WTC11 (cell line): ENCODE data around the gene HYOU1.

Experiments
- TF ChIP-seq, protein P1 (sequence below): fragments of 200-600 bp; IDR thresholded peaks from 2 replicates; pipeline ENCODE4 v1.8.0; 2022; ENCODE audit warnings: antibody characterized with exemption
- TF ChIP-seq, protein P2 (sequence below): sonication (generic); formaldehyde crosslinking; IDR thresholded peaks from 2 replicates; pipeline ENCODE4 v1.8.1; 2023; ENCODE audit warnings: mild to moderate bottlenecking, missing genetic modification reagents

DNA sequence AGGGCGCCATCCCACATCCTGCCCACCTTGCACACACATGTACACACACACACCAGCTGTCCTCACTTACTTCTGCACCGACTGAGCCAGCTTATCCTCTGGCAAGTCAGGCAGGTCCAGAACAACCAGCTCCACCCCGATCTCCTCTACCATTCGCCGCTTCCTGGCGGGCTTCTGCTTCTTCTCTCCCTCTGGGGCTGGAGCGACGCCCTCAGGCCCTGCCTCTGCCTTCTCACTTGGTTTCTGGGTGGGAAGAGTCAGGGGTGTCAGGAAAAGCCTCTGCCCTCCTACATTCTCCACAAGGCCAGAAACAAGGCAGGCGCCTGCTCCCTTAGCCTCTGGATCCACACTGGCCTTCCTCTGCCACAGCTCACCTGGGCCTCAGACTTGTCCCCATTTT, 8.4 kb downstream of the HYOU1 start:
- TF ChIP-seq, protein P1, sequence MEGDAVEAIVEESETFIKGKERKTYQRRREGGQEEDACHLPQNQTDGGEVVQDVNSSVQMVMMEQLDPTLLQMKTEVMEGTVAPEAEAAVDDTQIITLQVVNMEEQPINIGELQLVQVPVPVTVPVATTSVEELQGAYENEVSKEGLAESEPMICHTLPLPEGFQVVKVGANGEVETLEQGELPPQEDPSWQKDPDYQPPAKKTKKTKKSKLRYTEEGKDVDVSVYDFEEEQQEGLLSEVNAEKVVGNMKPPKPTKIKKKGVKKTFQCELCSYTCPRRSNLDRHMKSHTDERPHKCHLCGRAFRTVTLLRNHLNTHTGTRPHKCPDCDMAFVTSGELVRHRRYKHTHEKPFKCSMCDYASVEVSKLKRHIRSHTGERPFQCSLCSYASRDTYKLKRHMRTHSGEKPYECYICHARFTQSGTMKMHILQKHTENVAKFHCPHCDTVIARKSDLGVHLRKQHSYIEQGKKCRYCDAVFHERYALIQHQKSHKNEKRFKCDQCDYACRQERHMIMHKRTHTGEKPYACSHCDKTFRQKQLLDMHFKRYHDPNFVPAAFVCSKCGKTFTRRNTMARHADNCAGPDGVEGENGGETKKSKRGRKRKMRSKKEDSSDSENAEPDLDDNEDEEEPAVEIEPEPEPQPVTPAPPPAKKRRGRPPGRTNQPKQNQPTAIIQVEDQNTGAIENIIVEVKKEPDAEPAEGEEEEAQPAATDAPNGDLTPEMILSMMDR: no peak
- TF ChIP-seq, protein P2, sequence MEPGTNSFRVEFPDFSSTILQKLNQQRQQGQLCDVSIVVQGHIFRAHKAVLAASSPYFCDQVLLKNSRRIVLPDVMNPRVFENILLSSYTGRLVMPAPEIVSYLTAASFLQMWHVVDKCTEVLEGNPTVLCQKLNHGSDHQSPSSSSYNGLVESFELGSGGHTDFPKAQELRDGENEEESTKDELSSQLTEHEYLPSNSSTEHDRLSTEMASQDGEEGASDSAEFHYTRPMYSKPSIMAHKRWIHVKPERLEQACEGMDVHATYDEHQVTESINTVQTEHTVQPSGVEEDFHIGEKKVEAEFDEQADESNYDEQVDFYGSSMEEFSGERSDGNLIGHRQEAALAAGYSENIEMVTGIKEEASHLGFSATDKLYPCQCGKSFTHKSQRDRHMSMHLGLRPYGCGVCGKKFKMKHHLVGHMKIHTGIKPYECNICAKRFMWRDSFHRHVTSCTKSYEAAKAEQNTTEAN (CRISPR knock-in tag): no peak
